HG03196 (cell line): ENCODE data around the gene CCDC197.

Experiments
- ATAC-seq: cut with Tn5 transposase; IDR thresholded peaks from one replicate; pipeline ENCODE4 v1.9.1; 2021; ENCODE audit not compliant: unreplicated experiment

Gene CCDC197

DNA sequence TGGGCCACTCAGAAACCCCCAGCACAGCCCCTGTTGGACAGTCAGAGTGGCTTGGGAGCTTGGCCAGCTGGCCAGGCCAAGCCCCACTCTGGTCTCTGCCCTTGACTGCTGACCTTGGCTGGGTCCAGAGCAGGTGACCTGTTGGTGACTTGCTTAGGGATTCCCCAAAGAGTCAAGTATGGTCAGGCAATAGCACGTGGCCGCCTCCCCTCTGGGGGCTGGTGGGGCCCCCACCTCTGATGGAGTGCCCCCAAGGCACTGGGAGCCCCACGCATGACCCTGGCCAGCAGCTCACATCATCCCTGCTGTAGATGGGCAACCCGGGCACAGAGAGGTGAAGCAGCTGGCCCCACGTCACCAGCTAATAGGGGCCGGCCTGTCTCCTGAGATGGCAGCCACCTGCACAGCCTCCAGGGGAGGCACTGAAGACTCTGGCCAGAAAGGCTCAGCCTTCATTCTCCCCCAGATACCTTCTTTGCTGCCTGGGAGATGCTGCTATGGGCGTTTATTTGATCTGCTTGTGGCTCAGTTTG, 1.8 kb downstream of the CCDC197 start:
- ATAC-seq = no peak

DNA sequence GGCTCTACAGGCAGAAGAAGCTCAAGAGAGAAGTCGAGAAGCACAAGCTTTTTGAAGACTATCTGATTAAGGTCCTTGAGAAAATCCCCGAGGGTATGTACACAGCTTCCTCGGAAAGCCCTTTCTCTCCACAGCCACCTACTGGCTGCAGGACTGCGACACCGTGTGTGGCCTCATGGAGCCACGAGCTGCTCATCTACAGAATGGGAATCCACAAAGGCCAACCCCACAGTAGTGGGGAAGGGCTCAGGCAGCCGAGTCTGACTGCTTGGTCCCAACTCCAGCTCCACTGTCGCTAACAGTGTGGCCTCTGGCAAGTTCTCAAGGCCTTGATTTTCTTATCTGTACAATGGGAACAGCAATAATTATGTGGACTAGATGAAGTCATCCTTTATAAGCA, 2.5 kb downstream of the CCDC197 start:
- no peak for ATAC-seq

DNA sequence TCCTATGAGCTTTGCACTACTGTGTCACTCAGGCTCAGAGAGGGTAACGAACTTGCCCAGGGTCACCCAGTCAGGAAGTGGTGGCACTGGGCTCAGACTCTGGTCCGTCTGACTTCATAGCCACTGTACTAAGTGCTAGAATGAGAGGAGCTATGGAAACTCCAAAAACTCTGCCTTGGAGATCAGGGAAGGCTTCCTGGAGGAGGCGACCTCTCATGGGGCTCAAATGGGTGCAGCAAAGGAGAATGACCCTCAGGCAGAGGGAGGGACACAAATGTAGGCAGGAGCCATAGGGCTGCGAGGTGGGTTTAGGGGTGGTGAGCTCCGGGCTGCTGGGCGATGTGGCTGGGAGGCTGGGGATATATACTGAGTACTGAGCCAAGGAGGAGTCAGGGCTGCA, 3.2 kb downstream of the CCDC197 start:
- ATAC-seq = no peak

DNA sequence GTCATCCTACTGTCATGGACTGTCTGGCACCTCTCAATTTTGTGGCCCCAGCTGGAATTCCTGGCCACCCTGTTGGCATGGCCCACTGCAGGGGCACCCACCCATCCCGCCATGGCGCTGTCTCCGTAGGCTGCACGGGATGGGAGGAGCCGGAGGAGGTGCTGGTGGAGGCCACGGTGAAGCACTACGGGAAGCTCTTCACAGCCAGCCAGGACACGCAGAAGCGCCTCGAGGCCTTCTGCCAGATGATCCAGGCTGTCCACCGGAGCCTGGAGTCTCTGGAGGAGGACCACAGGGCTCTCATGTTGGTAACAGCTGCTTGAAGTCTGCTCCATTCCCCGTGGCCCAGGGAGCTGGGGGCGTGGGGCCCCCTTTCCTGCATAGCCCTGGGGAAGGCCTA, 3.9 kb downstream of the CCDC197 start:
- no peak for ATAC-seq

DNA sequence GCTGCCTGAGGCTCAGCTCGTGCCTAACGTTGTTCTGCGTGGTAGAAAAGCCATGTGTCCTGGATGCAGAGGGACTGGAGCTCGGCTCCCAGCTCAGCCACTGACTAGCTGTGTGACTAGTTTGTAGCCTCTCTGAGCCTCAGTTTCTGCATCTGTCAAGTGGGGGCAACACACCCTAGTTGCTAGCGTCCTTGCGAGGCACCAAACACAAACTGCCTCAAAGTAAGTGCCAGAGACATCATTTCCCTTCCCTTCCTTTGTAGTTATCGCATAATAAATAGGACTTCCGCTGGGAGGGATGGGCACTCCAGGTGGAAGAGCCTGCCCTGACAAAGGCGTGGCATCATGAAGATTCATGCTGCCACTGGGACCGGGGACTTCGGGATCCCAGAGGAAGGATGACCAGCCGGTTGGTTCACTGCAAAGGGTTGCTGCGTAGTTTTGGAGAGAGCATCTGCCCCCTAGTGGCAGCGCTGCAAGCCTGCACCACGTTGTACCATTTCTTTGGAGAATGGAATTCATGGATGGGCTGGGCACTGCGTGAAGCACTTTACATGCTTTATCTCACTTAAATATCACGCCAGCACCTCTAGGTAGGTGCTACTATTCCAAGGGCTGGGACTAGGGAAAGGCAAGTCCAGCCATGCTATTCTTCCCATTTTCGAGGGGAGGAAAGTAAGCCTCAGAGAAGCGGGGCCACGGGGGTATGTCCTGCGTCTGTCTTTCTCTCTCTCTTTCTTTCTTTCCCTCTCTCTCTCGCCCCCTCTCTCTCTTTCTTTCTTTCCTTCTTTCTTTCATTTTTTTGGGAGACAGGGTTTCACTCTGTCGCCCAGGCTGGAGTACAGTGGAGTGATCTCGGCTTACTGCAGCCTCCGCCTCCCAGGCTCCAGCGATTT, 4.6 kb downstream of the CCDC197 start:
- ATAC-seq = peak; percentile 57

DNA sequence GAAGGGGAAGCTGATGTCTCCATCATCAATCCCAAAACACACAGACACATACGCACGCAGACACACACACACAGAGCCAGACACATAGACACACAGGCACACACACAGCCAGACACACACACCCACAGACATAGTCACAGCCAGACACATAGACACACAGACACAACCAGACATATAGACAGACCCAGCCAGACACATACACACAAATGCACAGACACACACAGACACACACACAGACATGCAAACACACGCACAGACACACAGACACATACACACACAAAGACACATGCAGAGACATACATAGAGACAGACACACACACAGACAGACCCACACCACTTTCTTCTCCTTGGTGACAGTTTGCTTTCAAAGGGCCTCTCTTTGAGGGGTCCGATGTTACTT, 6.3 kb downstream of the CCDC197 start:
- ATAC-seq = no peak

DNA sequence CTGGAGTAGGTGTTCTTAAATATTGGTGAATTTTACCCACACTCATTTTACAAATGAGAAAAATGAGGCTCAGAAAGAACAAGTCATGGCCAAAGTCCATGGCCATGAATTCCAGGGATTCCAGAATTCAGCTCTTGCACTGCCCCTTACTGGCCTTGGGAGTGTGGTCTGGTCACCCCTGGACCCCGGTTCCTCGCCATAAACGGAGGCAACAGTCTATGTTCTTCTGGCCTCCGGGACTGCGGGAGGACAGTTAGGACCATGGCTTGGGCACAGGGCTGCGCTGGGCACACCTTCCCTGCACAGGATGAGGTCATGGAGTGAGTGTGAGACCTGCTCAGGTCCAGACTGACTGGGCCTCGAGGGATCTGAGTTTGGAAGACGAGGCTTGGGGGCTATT, 6.9 kb downstream of the CCDC197 start:
- no peak for ATAC-seq

DNA sequence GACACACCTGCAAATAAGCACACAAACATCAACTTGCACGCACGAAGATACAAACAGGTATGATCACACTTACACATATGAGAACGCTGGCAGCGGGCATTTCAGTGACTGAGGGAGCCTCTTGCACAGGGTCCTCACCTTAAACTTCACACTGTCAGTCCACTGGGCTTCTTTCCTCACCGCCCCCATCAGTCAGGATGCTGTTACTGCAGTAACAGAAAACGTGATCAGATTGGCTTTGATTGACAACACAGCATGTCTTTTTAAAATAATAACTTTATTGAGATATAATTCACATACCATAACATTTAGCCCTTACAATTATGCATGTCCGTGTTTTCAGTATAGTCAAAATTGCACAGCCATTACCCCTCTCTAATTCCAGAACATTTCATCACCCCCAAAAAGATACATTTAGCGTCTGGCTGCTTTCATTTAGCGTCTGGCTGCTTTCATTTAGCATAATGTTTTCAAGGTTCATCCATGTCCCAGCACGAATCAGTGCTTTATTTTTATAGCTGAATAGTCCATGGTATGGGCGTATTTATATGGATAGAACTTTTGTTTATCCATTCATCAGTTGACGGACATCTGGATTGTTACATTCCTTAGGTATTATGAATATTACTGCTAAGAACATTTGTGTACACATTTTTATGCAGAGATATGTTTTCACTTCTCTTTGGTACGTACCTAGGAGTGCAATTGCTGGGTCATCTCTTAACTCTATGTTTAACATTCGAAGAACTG, 8.4 kb downstream of the CCDC197 start:
- ATAC-seq = no peak

DNA sequence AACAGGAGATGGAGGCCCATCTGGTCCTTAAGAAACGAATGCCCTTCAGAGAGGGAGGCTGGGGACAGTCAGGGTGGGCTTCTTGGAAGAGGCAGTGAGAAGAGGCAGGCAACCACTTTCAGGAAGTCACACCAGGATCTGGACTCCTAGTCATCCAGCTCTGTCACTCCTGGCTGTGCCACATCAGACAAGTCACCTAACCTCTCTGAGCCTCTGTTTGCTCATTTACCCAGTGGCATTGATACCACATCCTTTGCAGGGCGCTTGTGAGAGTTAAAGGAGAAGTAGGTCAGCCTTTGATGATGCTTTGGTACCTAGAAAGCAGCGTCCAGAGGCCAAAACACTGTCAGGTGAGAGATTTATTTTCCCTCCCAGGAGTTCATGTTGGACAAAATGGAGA, 11.1 kb downstream of the CCDC197 start:
- no peak for ATAC-seq

DNA sequence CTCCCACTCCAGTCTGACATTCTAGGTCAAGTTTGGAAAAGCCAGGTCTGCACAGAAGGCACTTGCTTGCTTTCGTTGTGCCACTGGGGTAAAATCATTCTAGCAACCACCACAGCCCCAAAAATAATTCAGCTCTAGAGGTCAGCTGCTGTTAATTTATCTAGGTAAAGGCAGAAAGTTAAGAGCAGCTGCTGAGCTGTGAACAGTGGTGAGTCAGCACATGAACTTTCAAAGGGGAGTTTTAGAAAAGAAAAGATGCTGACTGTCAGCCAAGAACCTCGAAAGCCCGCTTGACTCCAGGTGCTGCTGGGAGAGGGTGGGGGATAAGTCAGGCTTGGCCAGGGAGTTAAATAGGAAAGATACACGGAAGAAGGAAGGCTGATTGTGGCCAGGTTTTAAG, 12.7 kb downstream of the CCDC197 start:
- ATAC-seq = no peak

DNA sequence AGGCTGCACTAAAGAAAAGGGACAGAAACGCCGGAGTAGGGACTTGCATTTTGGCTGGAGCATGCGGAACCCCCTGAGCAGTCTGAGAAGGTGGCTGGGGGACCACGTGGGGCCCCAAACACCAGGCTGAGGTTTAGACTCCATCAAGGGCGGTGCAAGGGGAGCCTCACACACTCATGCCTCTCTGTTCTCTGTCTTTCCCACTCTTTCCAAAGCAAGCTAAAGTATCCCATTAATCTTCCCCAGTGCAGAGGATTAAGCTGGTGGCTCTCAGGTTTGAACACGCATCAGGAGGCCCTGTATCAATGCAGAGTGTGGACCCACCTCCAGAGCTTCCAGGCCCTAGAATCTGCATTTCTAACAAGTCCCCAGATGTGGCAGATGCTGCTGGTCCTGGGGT, 13.5 kb downstream of the CCDC197 start:
- ATAC-seq = no peak

DNA sequence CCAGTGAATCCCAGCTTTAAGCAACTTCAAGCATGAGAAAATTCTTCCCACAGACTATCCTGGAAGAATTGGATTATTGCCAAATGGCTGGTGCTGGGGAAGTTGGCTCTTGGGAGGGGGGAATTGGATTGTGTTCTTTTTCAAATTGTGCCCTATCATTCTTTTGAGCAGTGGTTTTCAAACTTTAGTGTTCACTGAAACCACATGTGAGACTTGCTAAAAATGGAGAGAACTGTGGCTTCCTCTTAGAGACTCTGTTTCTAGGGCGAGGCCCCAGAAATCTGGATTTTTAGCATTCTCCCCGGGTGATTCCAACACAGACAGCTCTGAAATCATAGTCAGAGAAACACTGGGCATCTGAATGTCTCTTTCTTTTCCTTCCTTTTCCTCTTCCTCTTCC, 14.7 kb downstream of the CCDC197 start:
- no peak for ATAC-seq

DNA sequence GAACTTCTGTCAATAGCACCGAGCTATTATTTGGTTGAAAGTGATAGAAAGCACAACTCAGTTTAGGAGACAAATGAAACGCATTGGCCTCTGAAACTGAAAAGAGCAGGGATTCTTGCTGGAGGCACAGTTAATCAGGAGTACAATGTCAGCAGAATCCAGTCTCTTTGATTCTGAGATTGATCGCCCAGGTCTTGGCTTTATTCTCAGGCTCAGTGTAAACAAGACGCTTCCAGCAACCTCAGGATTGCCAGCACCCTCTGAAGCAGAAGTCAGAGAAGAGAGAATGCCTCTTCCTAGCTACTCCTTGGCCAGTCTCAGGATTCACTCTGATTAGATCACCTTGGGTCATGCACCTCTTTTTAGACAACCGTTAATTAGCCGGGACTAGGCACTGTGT, 17.3 kb downstream of the CCDC197 start:
- ATAC-seq = no peak

DNA sequence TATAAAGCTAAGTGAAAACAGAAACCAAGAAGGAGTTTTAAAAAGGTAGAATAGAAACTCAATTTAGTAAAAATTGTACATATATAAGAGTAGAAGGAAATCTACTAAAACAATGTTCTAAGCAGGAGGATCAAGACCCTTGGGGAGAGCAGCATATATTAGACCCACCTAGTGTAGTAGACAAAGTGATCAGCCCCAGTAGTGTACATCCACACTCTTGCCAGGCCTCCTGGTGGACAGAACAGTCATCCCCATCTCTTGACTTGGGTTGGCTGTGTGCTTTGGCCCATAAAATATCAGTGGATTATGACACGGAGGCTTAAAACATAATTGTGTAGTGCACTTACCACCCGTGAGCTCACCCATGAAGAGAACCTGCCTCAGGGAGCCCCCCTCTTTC, 18.1 kb downstream of the CCDC197 start:
- ATAC-seq = no peak

DNA sequence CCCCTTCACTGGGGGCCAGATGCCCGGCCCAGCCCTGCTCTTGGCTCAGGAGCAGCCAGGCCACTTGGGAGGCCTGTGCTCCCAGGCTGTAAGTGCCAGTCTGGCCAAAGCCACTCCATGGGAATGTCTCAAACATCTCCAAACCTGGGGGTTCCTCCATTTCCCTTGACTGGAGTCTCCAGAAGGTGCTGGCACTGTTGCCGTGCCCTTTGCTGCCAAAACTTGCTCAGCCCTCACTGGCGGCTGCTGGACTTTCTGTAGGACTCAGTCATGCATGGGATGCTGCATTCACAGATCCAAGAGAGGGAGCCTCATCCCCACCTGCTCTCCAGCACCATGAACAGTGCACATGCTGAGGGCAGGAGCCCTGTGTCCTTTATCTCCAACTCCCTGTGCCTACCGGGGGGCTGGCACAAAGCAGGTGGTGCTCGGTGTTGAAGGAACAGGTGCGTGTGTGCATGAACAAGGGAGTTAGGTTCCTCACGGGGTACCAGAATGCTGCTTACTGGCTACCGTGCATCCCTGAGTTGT, 19.4 kb downstream of the CCDC197 start:
- ATAC-seq = no peak

DNA sequence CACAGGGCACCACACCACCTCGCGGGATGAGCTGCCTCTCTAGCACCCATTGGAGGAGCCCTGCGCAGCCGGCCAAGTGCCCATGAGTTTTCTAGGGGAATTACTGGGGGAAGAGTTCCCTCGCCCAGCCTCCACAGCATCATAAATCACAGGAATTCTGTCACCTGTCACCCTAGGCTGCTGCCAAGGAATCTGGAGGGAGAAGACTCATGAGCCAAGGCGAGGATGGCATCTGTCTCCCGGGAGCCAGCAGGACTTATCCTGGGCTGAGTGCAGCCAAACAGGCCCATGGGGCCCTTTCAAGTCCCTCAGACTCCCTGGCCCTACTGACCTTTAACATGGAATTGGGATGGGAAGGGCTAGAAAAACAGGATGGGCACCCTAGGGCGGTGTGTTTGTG, 21.2 kb downstream of the CCDC197 start:
- ATAC-seq = no peak

DNA sequence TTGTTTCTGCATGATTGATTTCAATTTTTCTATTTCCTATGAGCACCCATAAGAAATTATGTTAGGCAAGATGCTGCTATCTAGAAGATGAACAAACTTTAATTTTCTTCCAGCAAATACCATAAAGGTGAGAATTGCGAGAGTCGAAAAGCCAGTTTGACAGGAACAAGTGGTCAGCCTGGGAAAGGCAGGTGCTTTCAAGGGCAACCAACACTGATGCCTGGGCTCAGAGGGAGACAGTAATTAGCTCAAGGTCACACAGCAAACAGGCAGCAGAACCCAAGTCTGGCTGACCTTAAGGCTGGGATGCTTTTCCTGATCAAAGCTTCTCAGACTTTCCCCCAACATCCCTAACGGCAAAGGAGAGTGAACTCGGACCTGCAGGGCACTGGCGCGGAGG, 22.2 kb downstream of the CCDC197 start:
- ATAC-seq = no peak

DNA sequence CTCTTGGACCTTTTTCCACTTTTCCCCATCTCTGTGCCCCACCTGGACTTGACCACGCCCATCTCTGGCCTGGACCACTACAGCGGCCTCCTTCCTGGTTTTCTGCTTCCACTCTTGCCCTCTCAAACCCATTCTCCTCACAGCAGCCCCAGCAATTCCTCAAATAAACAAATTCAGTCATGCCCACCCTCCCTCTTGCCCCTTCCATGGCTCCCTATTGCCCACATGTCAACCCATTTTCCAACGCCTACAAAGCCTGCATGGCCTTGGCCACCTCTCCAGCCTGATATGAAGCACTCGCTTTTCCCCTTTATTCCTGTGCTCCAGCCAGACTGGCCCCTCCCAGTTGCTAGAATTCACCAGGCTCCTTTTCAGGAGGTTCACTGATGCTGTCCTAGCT, 23.2 kb downstream of the CCDC197 start:
- no peak for ATAC-seq

DNA sequence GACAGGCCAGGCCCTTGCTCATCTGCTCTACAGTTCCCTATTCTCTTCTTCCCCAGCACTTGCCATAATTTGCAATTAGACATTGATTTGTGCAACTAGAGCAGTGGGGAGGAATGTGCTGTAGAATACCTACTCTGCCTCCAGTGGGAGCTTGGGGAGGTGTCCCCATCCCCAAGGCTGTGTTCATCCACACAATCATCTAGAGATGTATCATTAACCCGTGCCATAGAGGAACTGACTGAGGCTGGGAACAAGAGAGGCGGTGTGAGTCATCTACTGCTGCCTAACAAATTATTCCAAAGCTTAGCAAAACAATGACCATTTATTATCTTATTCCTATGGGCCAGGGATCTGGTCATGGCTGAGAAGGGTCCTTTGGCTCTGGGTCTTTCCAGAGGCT, 23.9 kb downstream of the CCDC197 start:
- no peak for ATAC-seq

DNA sequence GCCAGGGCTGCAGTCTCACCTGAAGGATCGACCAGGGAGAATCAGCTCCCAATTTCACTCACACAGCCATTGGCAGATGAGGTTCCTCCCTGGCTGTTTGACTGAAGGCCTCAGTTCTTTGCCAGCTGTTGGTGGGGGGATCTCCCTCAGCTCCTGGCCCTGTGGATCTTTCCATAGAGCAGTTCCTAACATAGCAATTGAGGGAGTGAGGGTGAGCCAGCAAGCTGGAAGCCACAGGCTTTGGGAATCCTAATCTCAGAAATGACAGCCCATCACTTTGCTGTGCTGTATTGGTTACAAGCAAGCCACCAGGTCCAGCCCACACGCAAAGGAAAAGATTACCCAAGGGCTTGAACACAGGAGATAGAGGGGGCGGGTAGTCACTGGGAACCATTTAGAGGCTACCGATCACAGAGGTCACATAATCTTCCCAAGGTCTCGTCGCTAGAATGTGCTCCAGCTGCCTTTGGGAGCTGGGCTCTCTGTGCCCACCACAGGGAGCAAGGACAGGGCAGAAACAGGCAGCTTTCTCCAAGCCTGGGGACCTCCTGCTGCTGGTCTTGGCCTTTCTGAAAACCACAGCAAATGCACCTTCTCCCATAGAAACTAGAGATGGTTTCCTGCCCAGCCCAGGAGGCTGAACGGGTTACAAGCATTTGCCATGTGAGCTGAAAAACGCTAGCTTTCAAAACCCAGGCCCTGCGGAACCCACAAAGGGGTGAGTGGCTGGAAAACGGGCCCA, 24.5 kb downstream of the CCDC197 start:
- ATAC-seq = no peak
